ENCODE data around the gene FBRSL1.

- TF ChIP-seq, protein P1, sequence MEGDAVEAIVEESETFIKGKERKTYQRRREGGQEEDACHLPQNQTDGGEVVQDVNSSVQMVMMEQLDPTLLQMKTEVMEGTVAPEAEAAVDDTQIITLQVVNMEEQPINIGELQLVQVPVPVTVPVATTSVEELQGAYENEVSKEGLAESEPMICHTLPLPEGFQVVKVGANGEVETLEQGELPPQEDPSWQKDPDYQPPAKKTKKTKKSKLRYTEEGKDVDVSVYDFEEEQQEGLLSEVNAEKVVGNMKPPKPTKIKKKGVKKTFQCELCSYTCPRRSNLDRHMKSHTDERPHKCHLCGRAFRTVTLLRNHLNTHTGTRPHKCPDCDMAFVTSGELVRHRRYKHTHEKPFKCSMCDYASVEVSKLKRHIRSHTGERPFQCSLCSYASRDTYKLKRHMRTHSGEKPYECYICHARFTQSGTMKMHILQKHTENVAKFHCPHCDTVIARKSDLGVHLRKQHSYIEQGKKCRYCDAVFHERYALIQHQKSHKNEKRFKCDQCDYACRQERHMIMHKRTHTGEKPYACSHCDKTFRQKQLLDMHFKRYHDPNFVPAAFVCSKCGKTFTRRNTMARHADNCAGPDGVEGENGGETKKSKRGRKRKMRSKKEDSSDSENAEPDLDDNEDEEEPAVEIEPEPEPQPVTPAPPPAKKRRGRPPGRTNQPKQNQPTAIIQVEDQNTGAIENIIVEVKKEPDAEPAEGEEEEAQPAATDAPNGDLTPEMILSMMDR (IDR thresholded peaks at IDR 0.05), result no peak
- no peak for TF ChIP-seq POLR2A (IDR thresholded peaks at IDR 0.05)
These were observed 68.3 kb downstream of the FBRSL1 start for GRCh38 chr12:132558042-132558856.
